Suprapubic skin (tissue), 4 donors: ENCODE data around the gene SLC1A1.

Source experiments
- EP300 ChIP-seq: sonication (generic); formaldehyde crosslinking; IDR thresholded peaks from one replicate; pipeline ENCODE4 v1.6.1; 2017; ENCODE audit warnings: antibody characterized with exemption
- POLR2A ChIP-seq, 2 donors: fragments of 450-650 bp; IDR thresholded peaks; one replicate each; pipeline ENCODE4 v1.6.1; 2017; ENCODE audit warnings: antibody characterized with exemption in 2 of 2, mild to moderate bottlenecking in 2 of 2, moderate library complexity in 2 of 2
- POLR2AphosphoS5 ChIP-seq, 3 donors: sonication (generic); formaldehyde crosslinking; IDR thresholded peaks; one replicate each; pipeline ENCODE4 v1.6.1; 2017; ENCODE audit warnings: antibody characterized with exemption in 3 of 3
- TF ChIP-seq, protein P1 (sequence below), 2 donors: fragments of 200-600 bp in 1 of 2; fragments of 450-650 bp in 1 of 2; sonication (generic) in 1 of 2; IDR thresholded peaks; one replicate each; pipeline ENCODE4 v1.5.1; 2016 to 2019; ENCODE audit warnings: antibody characterized with exemption in 2 of 2, mild to moderate bottlenecking in 1 of 2, moderate library complexity in 1 of 2

DNA sequence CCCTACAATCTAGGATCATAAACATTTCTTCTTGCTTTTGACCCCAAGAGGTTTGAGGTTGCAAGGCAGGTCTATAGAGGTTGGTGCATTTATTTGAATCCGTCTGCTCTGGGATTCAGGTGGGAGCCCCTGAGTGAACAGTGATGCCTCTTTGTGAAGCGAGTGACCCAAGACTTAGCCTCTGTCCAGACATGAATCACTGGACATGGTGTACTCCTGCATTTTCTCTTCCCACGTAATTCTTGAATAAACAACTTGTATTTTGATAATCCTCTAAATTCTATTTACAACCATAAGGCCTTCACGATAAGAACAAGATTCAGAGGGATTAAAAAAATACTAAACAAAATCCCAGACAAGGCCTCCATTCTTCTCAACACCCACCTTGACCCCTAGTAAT, 104.3 kb downstream of the SLC1A1 start:
- TF ChIP-seq POLR2A (IDR thresholded peaks at IDR 0.05) (no peak), EP300 (no peak), POLR2AphosphoS5 (IDR thresholded peaks at IDR 0.05) (no peak)
- TF ChIP-seq, protein P1, sequence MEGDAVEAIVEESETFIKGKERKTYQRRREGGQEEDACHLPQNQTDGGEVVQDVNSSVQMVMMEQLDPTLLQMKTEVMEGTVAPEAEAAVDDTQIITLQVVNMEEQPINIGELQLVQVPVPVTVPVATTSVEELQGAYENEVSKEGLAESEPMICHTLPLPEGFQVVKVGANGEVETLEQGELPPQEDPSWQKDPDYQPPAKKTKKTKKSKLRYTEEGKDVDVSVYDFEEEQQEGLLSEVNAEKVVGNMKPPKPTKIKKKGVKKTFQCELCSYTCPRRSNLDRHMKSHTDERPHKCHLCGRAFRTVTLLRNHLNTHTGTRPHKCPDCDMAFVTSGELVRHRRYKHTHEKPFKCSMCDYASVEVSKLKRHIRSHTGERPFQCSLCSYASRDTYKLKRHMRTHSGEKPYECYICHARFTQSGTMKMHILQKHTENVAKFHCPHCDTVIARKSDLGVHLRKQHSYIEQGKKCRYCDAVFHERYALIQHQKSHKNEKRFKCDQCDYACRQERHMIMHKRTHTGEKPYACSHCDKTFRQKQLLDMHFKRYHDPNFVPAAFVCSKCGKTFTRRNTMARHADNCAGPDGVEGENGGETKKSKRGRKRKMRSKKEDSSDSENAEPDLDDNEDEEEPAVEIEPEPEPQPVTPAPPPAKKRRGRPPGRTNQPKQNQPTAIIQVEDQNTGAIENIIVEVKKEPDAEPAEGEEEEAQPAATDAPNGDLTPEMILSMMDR (IDR thresholded peaks at IDR 0.05) = no peak
